Renal pelvis (tissue), 4 donors: Measurements from ENCODE around the gene MYO1B. TPM values are rescaled to one million over a fixed set of nuclear protein-coding genes. Genes with fewer than 3 reads are reported as not detected.

Source experiments
- DNase-seq: peaks from one replicate; pipeline ENCODE4 v3.0.0-alpha.2; 2013
- polyA plus RNA-seq, 3 donors: library from polyadenylated mRNA; unstranded; fragments of 120-200 nt; gene quantifications; one replicate each; pipeline ENCODE4 v1.2.1, GENCODE V29; 2013; ENCODE audit not compliant: insufficient read length in 3 of 3

Gene MYO1B
- polyA plus RNA-seq, 3 donors: 91.6 to 112 (median 104) TPM

- DNase-seq: no peak
Observed at GRCh38 chr2:191292869-191293268, 47.7 kb downstream of the MYO1B start.

GRCh38 chr2:191295088-191295487, 49.9 kb downstream of the MYO1B start:
- no peak for DNase-seq

- no peak for DNase-seq
Observed at GRCh38 chr2:191296083-191297006, 51.1 kb downstream of the MYO1B start.

- no peak for DNase-seq
Observed at GRCh38 chr2:191297033-191297432, 51.8 kb downstream of the MYO1B start.

- DNase-seq: no peak
Observed at GRCh38 chr2:191298306-191298705, 53.1 kb downstream of the MYO1B start.

- DNase-seq: no peak
Observed at GRCh38 chr2:191299010-191299409, 53.8 kb downstream of the MYO1B start.

GRCh38 chr2:191299866-191300265, 54.7 kb downstream of the MYO1B start:
- DNase-seq: no peak

- DNase-seq: no peak
Observed at GRCh38 chr2:191301971-191302370, 56.8 kb downstream of the MYO1B start.

- DNase-seq: no peak
Observed at GRCh38 chr2:191302459-191303139, 57.4 kb downstream of the MYO1B start.

- no peak for DNase-seq
Observed at GRCh38 chr2:191303140-191304005, 58.2 kb downstream of the MYO1B start.

GRCh38 chr2:191304939-191305875, 60.0 kb downstream of the MYO1B start:
- DNase-seq: no peak

GRCh38 chr2:191308026-191308425, 62.8 kb downstream of the MYO1B start:
- DNase-seq: no peak

GRCh38 chr2:191311156-191311555, 66.0 kb downstream of the MYO1B start:
- DNase-seq: no peak

- no peak for DNase-seq
Observed at GRCh38 chr2:191311627-191312026, 66.4 kb downstream of the MYO1B start.

GRCh38 chr2:191312163-191312562, 67.0 kb downstream of the MYO1B start:
- no peak for DNase-seq

GRCh38 chr2:191312662-191313061, 67.5 kb downstream of the MYO1B start:
- no peak for DNase-seq

GRCh38 chr2:191314697-191315364, 69.6 kb downstream of the MYO1B start:
- no peak for DNase-seq

GRCh38 chr2:191315365-191315752, 70.2 kb downstream of the MYO1B start:
- DNase-seq: no peak

- DNase-seq: no peak
Observed at GRCh38 chr2:191316246-191316994, 71.2 kb downstream of the MYO1B start.
